Dedifferentiated amniotic fluid mesenchymal stem cell (primary cell): ENCODE measurements around the gene SLC12A9.
"Not testable (repeated sequence)": the region's sequence is repeated elsewhere in the genome, so short reads cannot be mapped to it uniquely, and the experiment has no call there.

ENCODE experiments used
- DNase-seq: peaks from one replicate; pipeline ENCODE4 v3.0.0-alpha.2; 2016; ENCODE audit errors: extremely low spot score

The SLC12A9 gene, protein sequence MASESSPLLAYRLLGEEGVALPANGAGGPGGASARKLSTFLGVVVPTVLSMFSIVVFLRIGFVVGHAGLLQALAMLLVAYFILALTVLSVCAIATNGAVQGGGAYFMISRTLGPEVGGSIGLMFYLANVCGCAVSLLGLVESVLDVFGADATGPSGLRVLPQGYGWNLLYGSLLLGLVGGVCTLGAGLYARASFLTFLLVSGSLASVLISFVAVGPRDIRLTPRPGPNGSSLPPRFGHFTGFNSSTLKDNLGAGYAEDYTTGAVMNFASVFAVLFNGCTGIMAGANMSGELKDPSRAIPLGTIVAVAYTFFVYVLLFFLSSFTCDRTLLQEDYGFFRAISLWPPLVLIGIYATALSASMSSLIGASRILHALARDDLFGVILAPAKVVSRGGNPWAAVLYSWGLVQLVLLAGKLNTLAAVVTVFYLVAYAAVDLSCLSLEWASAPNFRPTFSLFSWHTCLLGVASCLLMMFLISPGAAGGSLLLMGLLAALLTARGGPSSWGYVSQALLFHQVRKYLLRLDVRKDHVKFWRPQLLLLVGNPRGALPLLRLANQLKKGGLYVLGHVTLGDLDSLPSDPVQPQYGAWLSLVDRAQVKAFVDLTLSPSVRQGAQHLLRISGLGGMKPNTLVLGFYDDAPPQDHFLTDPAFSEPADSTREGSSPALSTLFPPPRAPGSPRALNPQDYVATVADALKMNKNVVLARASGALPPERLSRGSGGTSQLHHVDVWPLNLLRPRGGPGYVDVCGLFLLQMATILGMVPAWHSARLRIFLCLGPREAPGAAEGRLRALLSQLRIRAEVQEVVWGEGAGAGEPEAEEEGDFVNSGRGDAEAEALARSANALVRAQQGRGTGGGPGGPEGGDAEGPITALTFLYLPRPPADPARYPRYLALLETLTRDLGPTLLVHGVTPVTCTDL

DNA sequence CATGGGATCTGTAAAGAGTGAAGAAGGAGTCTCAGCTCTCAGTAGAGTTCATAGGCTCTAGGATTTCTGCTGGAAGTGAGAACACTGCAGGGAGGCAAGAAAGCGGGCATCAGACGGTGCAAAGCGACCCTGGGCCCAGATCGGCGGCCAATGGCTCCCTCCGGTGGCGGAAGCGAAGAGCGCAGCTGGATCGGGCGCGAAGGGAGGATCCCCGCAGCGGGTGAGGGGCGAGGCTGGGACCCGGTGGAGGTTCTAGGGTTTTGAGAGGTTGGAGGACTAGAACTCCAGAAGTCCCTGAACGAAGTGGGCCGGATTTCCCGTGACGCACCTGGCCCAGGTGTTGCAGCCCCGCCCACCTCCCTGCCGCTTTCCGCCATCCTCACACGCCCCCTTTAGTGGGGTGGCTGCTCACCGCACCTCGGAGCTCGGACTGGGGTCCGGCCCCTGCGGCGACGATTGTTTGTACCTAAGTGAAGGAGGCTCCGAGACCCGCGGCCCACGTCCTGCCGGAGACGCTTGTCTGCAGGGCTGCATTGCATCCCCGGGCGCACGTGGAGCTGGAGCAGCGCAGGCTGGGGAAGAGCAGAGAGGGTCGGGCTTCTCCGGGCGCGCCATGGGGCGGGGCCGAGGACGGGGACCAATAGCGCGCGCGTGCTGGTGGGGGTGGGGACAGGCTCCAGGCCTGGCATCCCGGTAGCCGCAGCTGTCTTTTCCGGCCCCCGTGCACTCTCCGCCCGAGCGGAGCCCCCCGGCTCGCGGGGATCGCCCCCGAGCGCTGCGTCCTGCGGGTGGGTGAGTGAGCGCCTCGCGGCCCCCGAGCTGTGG is at the start of gene SLC12A9:
Gene SLC12A9, plus strand, starts transcription at position 666 of the 825 bp plus-strand sequence. CDS start 1,485 bp downstream, outside the sequence.
- peak; percentile 72 for DNase-seq

DNA sequence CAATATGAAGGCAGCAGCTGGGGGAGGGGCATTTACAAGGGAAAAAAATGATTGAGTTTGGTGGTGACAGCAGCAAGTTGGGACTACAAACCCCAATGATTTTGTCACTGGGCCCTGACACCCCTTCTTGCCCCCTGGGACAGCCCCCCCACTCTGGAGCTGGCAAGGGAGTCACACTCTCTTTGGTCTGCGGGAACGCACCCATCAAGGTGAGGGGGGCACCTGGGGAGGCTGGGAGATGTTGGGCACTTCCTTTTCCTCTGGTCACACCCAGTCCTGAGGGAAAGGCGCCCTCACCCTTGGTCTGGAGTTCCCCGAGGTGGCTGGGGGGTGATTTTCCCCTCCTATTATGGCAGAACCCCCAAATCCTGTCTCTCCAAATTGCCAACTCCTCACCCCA is 49.6 kb upstream of the SLC12A9 start:
- DNase-seq, result no peak

DNA sequence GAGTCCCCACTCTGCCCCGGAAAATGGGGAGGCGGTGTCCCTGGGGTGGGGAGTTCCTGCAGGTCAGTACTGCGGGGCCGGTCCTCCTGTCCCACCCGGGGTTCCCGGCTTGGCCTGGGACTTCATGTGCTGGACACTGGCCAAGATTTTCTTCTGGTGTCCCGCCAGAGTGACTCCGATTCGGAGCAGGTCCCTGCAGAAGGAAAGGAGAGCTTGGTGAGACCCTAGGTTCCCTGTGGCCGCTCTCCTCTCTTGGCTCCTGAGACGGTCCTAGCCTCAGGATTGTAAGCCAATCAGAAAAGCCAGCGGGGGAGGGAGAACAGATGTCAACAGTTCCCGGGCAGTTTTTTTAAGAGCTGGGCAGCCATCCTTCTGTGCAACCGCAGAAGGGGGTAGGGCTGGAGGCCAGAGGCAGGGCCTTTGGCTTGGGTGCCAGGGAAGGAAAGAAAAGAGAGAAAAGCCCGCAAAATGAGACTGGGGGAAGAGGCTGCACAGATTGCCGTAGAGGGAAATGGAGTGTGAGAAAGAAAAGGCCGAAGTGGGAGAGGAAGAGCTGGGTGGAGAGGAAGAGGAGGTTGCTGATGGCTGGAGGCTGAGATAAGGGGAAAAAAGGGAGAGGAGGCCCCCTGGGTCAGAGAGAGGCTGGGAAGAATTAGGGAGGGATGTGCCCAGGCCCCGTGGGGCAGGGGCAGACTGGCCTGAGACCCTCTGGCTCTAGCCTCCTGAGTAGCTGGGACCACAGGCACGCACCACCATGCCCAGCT is 48.9 kb upstream of the SLC12A9 start:
- peak; percentile 91 for DNase-seq

DNA sequence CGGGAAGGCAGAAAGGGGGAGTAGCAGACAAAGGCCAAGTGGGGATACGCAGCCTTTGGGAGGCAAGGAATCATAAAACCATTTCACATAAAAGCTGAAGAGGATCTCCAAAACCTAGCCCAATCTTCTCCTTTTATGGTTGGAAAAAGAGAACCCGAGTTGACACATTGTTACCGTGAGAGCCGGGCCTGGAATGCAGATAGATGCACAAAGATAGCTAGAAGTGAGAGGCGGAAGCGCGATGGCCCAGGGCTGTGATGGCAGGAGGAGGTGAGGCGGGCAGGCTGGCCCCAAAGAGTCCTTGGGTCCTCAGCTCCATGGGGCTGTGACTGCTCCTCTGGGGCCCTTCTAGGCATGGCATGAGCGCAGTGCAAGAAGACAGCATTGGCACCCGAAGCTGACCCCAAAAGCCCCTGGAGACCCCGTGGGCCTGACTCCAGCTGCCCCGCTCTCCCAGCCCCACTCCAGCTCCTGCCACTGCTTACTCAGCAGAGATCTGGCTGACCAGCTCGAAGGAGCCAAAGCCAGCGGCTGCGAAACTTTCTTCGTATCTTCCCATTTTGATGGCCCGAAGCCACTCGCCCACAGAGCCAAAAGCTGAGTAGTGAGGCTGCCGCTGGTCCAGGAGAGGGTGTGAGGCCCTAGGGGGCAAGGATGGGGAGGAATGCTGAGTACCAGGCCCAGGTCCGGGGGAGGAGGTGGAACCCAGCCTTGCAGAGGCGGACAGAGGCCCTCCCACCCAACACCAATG is 47.7 kb upstream of the SLC12A9 start:
- DNase-seq, result no peak

DNA sequence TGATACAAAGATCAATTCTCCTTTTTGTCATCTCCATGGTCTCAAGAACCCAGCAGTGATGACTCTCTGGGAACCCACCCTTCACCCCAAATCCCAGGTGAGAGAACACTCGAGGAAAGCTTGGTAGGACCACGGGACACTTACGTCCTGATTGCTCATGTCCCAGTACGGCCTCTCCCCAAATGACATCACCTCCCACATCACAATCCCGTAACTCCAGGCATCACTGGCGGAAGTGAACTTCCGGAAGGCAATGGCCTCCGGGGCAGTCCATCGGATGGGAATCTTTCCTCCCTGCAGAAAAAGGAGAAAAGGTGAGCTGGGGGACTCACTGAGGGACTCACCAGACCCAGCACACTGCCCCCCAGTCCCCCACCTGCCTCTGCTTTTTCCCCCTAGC is 46.2 kb upstream of the SLC12A9 start:
- no peak for DNase-seq

DNA sequence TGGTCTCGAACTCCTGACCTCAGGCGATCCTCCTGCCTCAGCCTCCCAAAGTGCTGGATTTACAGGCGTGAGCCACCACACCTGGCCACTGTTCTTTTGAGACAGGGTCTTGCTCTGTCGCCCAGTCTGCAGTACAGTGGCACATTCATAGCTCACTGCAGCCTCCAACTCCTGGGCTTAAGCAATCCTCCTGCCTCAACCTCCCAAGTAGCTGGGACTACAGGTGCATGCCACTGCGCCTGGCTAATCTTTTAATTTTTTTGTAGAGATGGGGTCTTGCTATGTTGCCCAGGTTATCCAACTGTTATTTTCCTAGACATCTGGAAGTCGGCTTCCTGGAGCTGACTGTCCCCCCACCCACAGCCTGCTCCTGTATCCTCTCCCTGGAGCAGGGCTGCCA is 45.6 kb upstream of the SLC12A9 start:
- not testable (repeated sequence) for DNase-seq

DNA sequence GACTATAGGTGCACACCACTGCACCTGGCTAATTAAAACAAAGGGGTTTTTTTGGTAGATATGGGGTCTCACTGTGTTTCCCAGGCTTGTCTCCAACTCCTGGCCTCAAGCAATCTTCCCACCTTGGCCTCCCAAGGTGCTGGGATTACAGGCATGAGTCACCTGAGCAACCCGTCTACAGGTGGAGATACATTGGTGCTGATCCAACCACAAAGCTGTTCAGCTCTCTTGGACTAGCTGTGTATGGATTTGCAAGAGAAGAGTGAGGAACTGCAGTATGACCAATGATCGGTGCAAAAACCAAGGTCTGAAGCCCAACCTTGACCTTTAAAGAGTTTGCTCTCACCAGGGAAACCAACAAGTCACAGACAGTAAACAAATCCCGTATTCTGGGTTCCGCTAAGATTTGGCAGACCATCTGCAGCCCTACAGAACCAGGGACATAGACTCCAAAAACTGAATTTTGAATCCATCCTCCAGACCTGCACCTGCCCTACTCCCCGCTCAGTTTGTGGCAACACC is 44.1 kb upstream of the SLC12A9 start:
- DNase-seq, result no peak

DNA sequence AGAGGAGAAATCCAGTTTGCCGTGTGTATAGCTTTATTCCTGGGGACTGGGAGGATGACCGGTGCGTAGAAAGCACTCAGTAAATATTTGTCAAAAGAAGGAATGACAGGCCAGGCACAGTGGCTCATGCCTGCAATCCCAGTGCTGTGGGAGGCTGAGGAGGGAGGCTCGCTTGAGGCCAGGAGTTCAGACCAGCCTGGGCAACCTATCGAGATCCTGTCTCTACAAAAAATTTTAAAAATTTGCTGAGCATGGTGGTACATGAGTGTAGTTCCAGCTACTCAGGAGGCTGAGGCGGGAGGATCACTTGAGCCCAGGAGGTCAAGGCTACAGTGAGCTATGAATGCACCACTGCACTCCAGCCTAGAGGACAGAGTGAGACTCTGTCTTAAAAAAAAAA is 41.0 kb upstream of the SLC12A9 start:
- no peak for DNase-seq

DNA sequence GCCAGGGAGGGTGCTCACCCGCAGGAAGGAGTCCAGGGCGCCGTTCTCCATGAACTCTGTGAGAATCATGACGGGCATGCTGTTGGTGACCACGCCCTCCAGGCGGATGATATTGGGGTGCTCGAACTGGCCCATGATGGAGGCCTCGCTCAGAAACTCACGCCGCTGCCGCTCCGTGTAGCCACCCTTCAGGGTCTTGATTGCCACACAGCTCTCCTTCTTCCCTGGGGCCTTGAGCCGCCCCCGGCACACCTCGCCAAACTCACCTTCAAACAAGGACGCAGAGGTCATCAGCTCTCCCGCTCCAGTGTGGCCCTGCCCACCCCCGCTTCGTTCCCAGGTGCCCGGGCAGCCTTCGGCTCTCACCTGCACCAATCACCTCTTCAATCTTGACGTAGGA is 39.8 kb upstream of the SLC12A9 start:
- DNase-seq, result no peak

DNA sequence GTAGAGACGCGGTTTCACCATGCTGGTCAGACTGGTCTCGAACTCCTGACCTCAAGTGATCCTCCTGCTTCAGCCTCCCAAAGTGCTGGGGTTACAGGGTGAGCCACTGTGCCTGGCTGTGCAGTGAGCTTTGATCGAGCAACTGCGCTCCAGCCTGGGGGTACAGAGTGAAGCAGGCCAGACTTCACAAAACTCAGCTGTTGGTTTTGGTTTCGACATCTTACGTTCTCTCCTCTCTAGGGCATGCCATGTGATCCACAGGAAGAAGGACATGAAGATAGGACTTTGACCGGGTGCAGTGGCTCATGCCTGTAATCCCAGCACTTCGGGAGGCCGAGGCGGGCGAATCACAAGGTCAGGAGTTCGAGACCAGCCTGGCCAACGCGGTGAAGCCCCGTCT is 36.0 kb upstream of the SLC12A9 start:
- not testable (repeated sequence) for DNase-seq

DNA sequence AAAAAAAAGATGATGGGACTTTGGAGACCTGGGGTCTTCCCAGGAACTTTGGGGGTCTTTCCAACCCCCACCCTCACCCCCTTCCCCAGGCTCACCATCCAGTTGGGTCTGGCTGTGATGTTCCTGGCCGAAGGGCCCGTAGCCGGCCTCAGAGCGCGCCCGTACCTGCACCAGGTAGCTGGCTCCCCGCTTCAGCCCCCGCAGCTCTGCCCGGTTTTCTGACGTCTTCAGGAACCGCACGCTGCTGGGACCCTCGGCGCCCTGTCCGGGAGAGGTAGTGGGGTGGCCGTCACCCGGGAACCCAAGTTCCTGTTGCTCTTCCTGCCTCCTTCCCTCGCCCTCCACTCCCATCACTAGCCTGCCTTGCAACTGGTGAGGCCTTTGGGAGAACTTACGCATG is 35.4 kb upstream of the SLC12A9 start:
- no peak for DNase-seq

DNA sequence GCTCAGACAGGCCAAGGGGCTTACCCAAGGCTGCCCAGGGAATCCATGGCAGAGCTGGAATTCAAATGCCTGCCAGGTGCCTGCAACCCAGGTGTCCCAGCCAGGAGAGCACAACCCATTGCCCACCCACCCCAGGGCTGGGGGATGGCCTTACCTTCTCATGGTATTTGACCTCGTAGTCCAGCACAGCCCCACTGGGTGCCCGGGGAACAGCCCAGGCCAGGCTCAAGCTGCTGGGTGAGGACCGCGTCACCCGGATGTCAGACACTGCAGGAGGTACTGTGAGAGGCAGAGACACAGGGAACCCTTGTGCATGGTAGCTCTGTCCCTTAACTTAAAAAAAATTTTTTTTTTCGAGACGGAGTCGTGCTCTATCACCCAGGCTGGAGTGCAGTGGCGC is 34.1 kb upstream of the SLC12A9 start:
- no peak for DNase-seq

DNA sequence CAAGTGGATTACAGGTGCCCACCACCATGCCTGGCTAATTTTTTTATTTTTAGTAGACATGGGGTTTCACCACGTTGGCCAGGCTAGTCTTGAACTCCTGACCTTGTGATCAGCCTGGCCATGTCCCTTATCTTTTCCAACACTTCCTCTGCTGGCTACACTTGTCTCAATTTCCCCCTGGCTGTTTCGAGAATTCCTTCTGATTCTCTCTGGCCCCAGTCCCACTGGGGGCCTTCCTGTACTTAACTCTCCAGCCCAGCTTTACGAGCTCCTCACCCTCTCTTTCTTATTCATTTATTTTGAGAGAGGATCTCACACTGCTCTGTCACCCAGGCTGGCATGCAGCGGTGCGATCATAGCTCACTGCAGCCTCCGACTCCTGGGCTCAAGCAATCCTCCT is 33.7 kb upstream of the SLC12A9 start:
- DNase-seq, result no peak

DNA sequence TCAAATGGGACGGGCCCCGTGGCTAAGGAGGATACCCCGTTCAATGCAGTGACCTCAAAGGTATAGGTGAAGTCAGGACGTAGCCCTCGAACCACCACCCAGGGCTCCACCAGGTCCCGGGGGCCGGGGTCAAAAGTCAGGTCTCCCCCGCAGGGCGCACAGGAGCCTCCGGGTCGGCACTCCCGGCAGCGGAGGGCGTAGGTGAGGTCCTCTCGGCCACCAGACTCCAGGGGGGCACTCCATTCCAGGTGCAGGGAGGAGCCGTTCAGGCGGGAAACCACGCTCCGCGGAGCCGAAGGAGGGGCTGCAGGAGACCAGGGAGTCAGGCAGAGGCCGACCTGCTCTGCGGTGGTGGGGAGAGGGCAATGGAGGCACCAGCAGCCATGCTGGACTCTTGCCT is 32.9 kb upstream of the SLC12A9 start:
- DNase-seq, result no peak

DNA sequence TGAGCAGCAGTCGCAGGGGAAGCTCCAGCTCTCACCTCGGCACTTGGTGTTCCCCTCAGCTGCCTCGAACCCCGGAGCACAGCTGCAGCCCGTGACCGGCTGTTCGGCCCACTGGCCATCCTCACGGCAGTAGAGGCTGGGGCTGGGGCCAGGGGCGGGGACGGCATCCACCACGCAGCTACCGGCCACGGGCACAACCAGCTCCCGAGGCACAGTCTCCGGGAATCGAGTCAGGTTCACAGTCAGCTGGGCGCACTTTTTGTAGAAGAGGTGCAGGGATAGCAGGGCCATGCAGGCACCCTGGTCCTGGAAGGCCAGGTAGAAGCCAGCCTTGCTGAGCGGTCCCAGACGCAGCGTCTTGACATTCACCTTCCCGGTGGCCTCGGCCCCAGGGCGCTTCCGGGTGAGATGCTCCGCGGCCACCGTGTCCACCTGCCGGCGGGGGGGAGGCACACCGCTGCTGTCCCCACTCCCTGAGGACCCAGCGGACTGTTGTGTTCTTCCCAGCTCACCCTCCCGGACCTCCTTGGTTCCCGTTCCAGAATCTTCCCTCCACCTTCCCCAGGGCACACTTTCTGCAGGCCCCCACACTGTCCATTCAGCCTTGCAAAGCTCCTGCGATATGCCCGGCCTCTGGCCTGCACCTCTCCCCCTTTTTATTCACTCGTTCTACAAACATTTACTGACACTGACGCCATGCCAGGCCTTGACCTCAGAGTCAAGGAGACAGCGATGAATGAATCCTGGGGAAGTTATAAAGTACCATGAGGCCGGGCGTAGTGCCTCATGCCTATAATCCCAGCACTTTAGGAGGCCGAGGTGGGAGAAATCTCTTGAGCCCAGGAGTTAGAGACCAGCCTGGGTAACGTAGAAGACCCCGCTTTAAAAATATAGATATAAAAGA is 30.0 kb upstream of the SLC12A9 start:
- DNase-seq, result no peak

DNA sequence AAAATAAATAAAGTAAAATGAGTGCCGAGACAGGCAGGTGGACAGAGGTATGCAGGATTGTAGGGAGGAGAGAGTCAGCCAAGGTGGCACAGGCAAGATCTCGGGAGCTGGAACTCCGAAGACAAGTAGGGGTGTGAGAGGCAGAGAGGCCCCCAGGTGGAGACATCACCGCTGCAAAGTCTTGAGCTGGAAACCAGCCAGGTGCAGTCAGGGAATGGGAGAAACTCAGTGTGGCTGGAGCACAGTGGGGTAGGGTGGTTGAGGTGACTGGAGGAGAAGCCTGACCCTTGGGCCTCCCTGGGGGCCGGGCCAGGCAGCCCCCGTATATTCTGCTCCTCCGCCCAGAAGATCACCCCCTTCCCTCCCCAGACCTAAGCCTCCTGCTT is 29.4 kb upstream of the SLC12A9 start:
- DNase-seq, result no peak

DNA sequence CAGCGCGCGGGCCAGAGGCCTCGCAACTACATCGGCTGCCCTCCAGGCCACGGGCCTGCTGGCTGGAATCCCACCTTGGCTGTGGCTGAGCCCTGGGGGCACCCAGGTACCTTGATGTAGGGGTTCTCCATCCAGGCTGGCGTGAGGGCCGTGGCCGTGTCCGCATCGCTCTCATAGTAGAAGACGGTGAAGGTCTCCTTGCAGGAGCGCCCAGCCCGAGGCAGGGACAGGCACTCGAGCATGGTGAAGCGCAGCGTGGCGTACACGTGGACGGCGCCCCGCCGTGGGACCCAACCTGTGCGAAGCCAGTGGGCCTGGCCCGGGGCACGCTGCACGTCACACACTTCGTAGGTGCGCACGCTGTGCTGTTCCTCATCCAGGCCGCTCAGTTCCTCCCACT is 29.0 kb upstream of the SLC12A9 start:
- DNase-seq, result no peak

DNA sequence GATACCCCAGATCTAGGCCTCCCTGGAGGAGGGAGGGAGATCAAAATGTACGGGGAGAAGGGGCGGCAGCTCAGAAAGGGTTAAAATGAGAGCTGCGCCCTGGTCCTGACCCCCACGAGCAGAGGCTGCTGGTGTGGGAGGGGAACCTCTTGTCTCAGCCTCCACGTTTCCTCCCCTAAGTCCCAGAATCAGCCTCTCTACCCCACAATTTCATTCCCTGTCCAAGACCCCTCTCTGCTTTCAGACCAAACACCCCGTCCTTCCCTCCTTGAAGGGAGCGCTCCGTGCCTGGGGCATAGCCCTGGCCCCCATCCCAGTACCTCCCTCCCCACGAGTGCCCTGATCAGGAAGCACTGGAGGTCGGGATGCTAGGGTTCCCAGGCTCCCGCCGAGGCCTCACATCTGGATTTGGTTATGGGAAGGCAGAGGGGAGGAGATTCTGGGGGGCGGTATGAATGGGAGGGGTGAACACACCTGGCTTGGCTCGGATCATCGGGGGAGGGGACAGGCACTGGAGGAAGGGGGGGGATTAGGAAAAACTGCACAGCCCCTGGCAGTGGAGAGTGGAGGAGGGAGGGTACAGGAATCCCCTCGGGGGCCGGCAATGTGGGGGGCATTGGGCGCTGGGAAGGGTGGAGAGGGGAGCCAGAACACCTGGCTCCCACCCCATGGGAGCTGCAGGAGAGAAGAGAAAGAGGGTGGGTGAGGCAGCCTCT is 27.9 kb upstream of the SLC12A9 start:
- no peak for DNase-seq
